Heart right ventricle (tissue), 16 donors: ENCODE data around the gene NOS1AP. TPM values are rescaled to one million over a fixed set of nuclear protein-coding genes. Genes with fewer than 3 reads are reported as not detected.

Source experiments
- ATAC-seq, 8 donors: fragments of 200-7000 bp; cut with Tn5 transposase; one replicate each; pipeline ENCODE4 v1.9.1; 2020; ENCODE audit warnings: mild to moderate bottlenecking in 8 of 8, moderate library complexity in 8 of 8, moderate number of reproducible peaks in 1 of 8
- DNase-seq, 2 donors: peaks; one replicate each; pipeline ENCODE4 v3.0.0-alpha.2; 2020
- H3K27ac ChIP-seq, 10 donors: fragments of 200-600 bp; sonication (generic) in 2 of 10; one replicate each; pipeline versions ENCODE4 v1.5.0 to v1.8.0; 2020 to 2022; ENCODE audit warnings: mild to moderate bottlenecking in 3 of 10
- H3K27me3 ChIP-seq, 7 donors: fragments of 200-600 bp; one replicate each; pipeline ENCODE4 v1.8.0; 2021 to 2022; ENCODE audit warnings: mild to moderate bottlenecking in 2 of 7
- H3K36me3 ChIP-seq, 9 donors: fragments of 200-600 bp; sonication (generic) in 1 of 9; one replicate each; pipeline versions ENCODE4 v1.5.0 to v1.8.0; 2020 to 2022; ENCODE audit warnings: mild to moderate bottlenecking in 2 of 9
- H3K4me1 ChIP-seq, 9 donors: fragments of 200-600 bp; sonication (generic) in 1 of 9; one replicate each; pipeline versions ENCODE4 v1.5.0 to v1.8.0; 2020 to 2022; ENCODE audit warnings: mild to moderate bottlenecking in 4 of 9
- H3K4me3 ChIP-seq, 10 donors: fragments of 200-600 bp; sonication (generic) in 2 of 10; one replicate each; pipeline versions ENCODE4 v1.5.0 to v1.8.0; 2020 to 2022; ENCODE audit warnings: mild to moderate bottlenecking in 7 of 10, moderate library complexity in 2 of 10
- H3K9me3 ChIP-seq, 11 donors: fragments of 200-600 bp in 10 of 11; sonication (generic) in 2 of 11; one replicate each; pipeline versions ENCODE4 v1.5.0 to v1.8.0; 2013 to 2022; ENCODE audit warnings: mild to moderate bottlenecking in 2 of 11, control low read depth in 1 of 11, moderate library complexity in 1 of 11
- WGBS, 2 donors: extraction: QIAGEN DNeasy Blood & Tissue Kit; methylation state at CpG; one replicate each; pipeline ENCODE4 v1.1.7; 2013; ENCODE audit warnings: inconsistent platforms in 1 of 2; 5-methylcytosine and 5-hydroxymethylcytosine counted together
- intact Hi-C, 10 donors: fragments of 100-400 bp; cut with DNase I; formaldehyde crosslinking; loops; one replicate each; pipeline versions ENCODE4 v1.11.1 to v1.14.2; 2022
- polyA plus RNA-seq, 2 donors: library from polyadenylated mRNA; stranded (reverse); fragments of 200-250 nt; gene quantifications; one replicate each; pipeline ENCODE4 v1.2.3, GENCODE V29; 2013
- total RNA-seq, 10 donors: library from RNA; stranded (reverse); fragmentation: NEBNext Ultra II Directional in 3 of 10; extraction: Animal tissue kit (Norgen Biotek cat#: 25700) in 3 of 10; gene quantifications; one replicate each; pipeline versions ENCODE4 v1.2.1 to v1.2.4, GENCODE V29; 2021 to 2023
- TF ChIP-seq, protein P1 (sequence below), 9 donors: fragments of 200-600 bp; sonication (generic) in 2 of 9; IDR thresholded peaks; one replicate each; pipeline versions ENCODE4 v1.5.0 to v1.8.0; 2021 to 2022; ENCODE audit warnings: antibody characterized with exemption in 9 of 9, mild to moderate bottlenecking in 5 of 9, moderate library complexity in 1 of 9
- donor health status: Arrhythmogenic right ventricular cardiomyopathy.
- donor health status: ischemic (EF 13 %, LVEDD 7.1; RV severe dilation, severe dysfunction).
- donor health status: healthy with polysubstance abuse.
- donor health status: DM: no; HTN: yes; CAD: no.
- donor health status: DM: no; HTN: no; CAD: no.
- donor health status: ischemic (EF 25% LVEDD 6.9; RV normal size, moderate dysfunction).
- donor health status: ischemic (EF 25% LVEDD 5.7; RV mildly dilated, moderate dysfunction).
- donor health status: healthy.
- donor health status: DM: yes; HTN: yes; CAD: no.
- donor health status: Ischemic cardiomyopathy.
- donor health status: ischemic (EF 35%, LVEDD 5.7; RV mildly dilated, moderate dysfunction).
- donor health status: nonischemic (EF 11% LVEDD 7.7; RV severe dilation, severe dysfunction).
- donor health status: DM: yes; HTN: yes; CAD: no.
- donor health status: PGD.
- donor health status: ischemic (EF 29% LVEDD 5.4; RV normal size, mild dysfunction).
- donor health status: nonischemic (EF 23%, LVEDD 6.1; RV moderate dilation, normal function).

Gene NOS1AP
- total and polyA plus RNA-seq, 12 donors: 0.19 to 7.1 (median 4.6) TPM

DNA sequence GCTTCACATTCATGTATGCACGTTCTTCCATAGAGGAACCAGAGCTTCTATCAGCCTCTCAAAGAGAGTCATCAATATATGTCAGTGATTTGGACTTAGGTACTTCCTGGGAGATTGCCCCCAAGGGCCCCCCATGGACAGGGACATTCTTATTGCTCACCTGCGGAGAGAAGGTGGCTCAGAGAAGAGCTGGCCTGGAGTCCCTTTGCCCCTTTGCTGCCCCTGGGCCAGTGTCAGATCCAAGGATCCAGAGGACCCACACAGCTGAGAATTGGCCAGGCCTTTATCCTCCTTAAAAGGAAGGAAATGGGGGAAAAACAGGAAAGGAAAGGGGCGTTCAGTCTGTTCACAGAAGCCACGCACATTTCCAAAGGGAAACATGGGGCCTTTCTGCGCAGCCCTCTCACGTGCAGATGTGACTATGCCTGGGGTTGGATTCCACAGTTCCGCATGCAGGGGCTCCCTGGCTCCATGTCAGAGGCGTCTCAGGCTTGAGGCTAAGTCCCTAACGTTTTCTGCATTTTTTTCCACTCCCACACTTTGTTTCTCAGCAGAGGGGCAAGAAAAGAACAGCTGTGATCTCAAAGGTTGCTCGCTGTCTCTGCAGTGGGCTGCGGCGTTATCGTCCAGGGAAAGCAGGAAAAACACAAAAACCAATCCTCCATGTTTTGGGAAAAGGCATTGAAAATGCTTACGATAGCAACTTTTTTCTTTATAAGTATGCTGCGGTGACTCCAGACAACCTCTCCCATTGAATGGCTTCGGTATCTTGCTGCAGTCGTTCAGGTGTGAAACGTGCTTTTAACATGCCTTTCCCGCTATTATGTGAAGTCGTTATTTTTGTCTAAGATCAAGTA, 318.0 kb downstream of the NOS1AP start:
- intact Hi-C loops: loop anchor here in 2 of 10 donors (5.0 to 10.0 kb wide), 2 partner anchors 93 to 330 kb away; no protein-coding TSS in a partner anchor
- no peaks in the 10 kb centered on the region for H3K27me3 ChIP-seq
- ATAC-seq: no peak
- TF ChIP-seq, protein P1, sequence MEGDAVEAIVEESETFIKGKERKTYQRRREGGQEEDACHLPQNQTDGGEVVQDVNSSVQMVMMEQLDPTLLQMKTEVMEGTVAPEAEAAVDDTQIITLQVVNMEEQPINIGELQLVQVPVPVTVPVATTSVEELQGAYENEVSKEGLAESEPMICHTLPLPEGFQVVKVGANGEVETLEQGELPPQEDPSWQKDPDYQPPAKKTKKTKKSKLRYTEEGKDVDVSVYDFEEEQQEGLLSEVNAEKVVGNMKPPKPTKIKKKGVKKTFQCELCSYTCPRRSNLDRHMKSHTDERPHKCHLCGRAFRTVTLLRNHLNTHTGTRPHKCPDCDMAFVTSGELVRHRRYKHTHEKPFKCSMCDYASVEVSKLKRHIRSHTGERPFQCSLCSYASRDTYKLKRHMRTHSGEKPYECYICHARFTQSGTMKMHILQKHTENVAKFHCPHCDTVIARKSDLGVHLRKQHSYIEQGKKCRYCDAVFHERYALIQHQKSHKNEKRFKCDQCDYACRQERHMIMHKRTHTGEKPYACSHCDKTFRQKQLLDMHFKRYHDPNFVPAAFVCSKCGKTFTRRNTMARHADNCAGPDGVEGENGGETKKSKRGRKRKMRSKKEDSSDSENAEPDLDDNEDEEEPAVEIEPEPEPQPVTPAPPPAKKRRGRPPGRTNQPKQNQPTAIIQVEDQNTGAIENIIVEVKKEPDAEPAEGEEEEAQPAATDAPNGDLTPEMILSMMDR (IDR thresholded peaks at IDR 0.05): no peak
- WGBS, 2 donors: 66 to 71% methylated on average over 20 of the region's 20 CpGs
- H3K27ac ChIP-seq: no peak overlapping the region
- H3K9me3 ChIP-seq: no peaks in the 10 kb centered on the region
- no peak for DNase-seq
- peaks cover 0 to 5% (median 0%) of the 10 kb centered on the region in 9 donors for H3K4me1 ChIP-seq
- no peaks in the 10 kb centered on the region for H3K36me3 ChIP-seq
- no peak overlapping the region for H3K4me3 ChIP-seq

DNA sequence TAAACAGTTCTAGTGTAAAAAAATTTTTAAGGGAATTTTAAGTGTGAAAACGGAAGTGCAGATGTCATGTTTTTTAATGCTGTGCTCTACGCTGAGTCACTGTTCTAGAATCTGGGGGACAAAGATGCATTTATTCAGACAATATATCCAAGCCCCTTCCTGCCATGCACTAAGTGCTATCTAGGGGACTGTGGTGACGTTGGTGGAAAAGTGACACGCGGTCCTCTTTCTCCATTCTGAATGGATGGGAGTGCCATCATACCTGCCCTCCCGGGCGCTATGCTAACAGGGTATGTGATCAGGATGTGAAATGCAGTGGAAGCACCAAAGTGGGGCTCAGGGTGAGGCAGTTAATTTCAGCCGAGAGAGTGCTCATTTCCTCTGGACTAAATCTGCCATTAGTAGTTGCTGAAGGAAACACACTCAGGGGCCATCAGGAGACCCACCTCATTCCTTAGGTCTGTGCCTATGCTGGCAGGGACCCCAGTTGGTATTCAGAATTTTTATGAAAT, 318.6 kb downstream of the NOS1AP start:
- TF ChIP-seq, protein P1 (IDR thresholded peaks at IDR 0.05): no peak
- intact Hi-C loops: loop anchor here in 2 of 10 donors (5.0 to 10.0 kb wide), 2 partner anchors 93 to 331 kb away; no protein-coding TSS in a partner anchor
- peaks cover 0 to under 1% (median 0%) of the 10 kb centered on the region in 7 donors for H3K27me3 ChIP-seq
- H3K9me3 ChIP-seq: no peaks in the 10 kb centered on the region
- 83 to 85% methylated on average over 8 of the region's 8 CpGs for WGBS, 2 donors
- DNase-seq (no peak), ATAC-seq (no peak)
- no peak overlapping the region for H3K27ac ChIP-seq
- H3K4me1 ChIP-seq: peaks cover 0 to 5% (median 0%) of the 10 kb centered on the region in 9 donors
- no peak overlapping the region for H3K4me3 ChIP-seq
- H3K36me3 ChIP-seq: no peaks in the 10 kb centered on the region

DNA sequence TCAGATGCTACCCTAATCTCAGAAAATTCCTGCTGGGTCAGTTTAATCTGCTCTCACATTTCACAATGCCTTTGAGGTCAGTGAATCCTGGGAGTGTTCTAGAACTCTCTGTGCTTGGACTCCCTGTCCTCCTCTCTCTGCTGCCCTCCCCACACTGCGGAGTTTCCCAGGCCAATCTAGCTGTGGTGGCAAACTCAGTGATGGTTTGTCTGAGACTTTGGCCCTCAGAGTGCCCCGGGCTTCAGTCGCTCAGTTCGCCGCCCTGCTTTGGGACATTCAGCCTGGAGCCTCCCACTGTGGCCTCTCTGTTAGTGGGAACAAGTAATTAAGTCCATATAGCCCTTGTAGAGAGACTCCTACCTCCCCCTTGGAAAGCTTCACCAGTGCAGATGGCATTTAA, 319.1 kb downstream of the NOS1AP start:
- H3K4me1 ChIP-seq: peaks cover 0 to 5% (median 0%) of the 10 kb centered on the region in 9 donors
- ATAC-seq: peak in 3 of 8 donors; percentile 49 to 70 (median 63)
- intact Hi-C loops: loop anchor here in 2 of 10 donors (5.0 to 10.0 kb wide), 2 partner anchors 94 to 331 kb away; no protein-coding TSS in a partner anchor

More for the DNA sequence above, 319.1 kb downstream of the NOS1AP start:
- no peak overlapping the region for H3K4me3 ChIP-seq
- H3K9me3 ChIP-seq: no peaks in the 10 kb centered on the region
- WGBS, 2 donors: 92 to 94% methylated on average over 5 of the region's 5 CpGs
- TF ChIP-seq, protein P1 (IDR thresholded peaks at IDR 0.05): no peak
- DNase-seq: no peak
- no peaks in the 10 kb centered on the region for H3K36me3 ChIP-seq
- H3K27ac ChIP-seq: no peak overlapping the region
- peaks cover 0 to 4% (median 0%) of the 10 kb centered on the region in 7 donors for H3K27me3 ChIP-seq
